Common myeloid progenitor, CD34-positive (primary cell): ENCODE results near the gene PIP5K1B.

Source experiments
- CTCF ChIA-PET: fragments of 350-600 bp; sonication (Branson Sonifier 250); formaldehyde crosslinking; loops from one replicate; lab custom pipeline; 2021; ENCODE audit warnings: antibody characterized with exemption; lab: Charles Lee
- POLR2A ChIA-PET: fragments of 350-600 bp; sonication (Branson Sonifier 250); formaldehyde crosslinking; loops from one replicate; lab custom pipeline; 2021; ENCODE audit warnings: antibody characterized with exemption; lab: Charles Lee
- DNase-seq, 3 donors: peaks; one replicate each; pipeline versions ENCODE4 v3.0.0 to v3.0.0-alpha.2; 2013
- H3K27ac ChIP-seq, 2 experiments: 1 replicate in 1 of 2; 2 replicates in 1 of 2; pipeline ENCODE4 v1.7.0; 2013; ENCODE audit warnings: inconsistent platforms in 2 of 2, low read length in 2 of 2, mild to moderate bottlenecking in 2 of 2, low read depth in 1 of 2, moderate library complexity in 1 of 2; ENCODE audit not compliant: severe bottlenecking in 2 of 2, insufficient read depth in 1 of 2, poor library complexity in 1 of 2
- H3K27me3 ChIP-seq, 5 experiments: replicated peaks in 2 of 5; 1 replicate in 3 of 5; 2 replicates in 2 of 5; pipeline versions ENCODE4 v1.6.1 to v1.7.0; 2013; ENCODE audit warnings: low read length in 4 of 5, mild to moderate bottlenecking in 2 of 5, moderate library complexity in 2 of 5, inconsistent platforms in 1 of 5; ENCODE audit not compliant: insufficient read depth in 5 of 5, control insufficient read depth in 4 of 5
- H3K36me3 ChIP-seq, 4 experiments: 1 replicate in 2 of 4; 2 replicates in 2 of 4; pipeline versions ENCODE4 v1.6.1 to v1.7.0; 2013; ENCODE audit warnings: low read length in 3 of 4, control low read depth in 1 of 4, mild to moderate bottlenecking in 1 of 4; ENCODE audit not compliant: control insufficient read depth in 4 of 4, insufficient read depth in 4 of 4
- H3K4me1 ChIP-seq, 4 experiments: 1 replicate in 3 of 4; 2 replicates in 1 of 4; pipeline versions ENCODE4 v1.6.1 to v1.7.1; 2013; ENCODE audit warnings: low read length in 3 of 4, mild to moderate bottlenecking in 3 of 4, control low read depth in 1 of 4, inconsistent platforms in 1 of 4, moderate library complexity in 1 of 4; ENCODE audit not compliant: control insufficient read depth in 4 of 4, insufficient read depth in 4 of 4; ENCODE audit errors: control extremely low read depth in 1 of 4
- H3K4me3 ChIP-seq, 7 experiments: 1 replicate in 4 of 7; 2 replicates in 3 of 7; pipeline versions ENCODE4 v1.5.1 to v1.7.0; 2013; ENCODE audit warnings: mild to moderate bottlenecking in 7 of 7, low read length in 6 of 7, moderate library complexity in 6 of 7, inconsistent platforms in 2 of 7, low read depth in 2 of 7, control low read depth in 1 of 7; ENCODE audit not compliant: insufficient read depth in 4 of 7, control insufficient read depth in 1 of 7; ENCODE audit errors: extremely low read depth in 1 of 7
- H3K9me3 ChIP-seq, 5 experiments: 1 replicate in 4 of 5; 2 replicates in 1 of 5; pipeline versions ENCODE4 v1.6.1 to v1.7.1; 2013; ENCODE audit warnings: low read length in 4 of 5, mild to moderate bottlenecking in 2 of 5, inconsistent platforms in 1 of 5, low read depth in 1 of 5, moderate library complexity in 1 of 5; ENCODE audit not compliant: control insufficient read depth in 4 of 5, insufficient read depth in 2 of 5; ENCODE audit errors: control extremely low read depth in 1 of 5
- WGBS: methylation state at CpG from one replicate; pipeline ENCODE4 v1.1.5; 2013; ENCODE audit not compliant: insufficient coverage; 5-methylcytosine and 5-hydroxymethylcytosine counted together

Gene PIP5K1B

DNA sequence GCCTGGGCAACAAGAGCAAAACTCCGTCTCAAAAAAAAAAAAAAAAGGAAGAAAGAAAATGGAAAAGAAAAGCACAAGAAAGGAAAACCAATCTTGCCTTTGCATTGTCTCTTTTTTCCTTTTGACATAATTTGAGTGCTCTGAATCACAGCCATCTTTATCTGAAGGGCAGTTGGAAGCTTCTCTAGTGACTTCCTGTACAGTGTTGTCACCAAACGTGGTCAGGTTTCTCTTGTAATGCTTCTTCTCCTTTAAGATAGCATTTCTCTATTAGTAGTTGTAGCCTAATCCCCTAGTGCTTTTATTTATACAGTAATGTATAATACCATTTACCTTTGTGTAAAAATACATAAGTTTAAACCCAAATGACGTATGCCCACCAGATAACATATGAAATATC is 290.7 kb downstream of the PIP5K1B start:
- H3K27ac ChIP-seq: peak overlapping the region; percentile 33 to 50
- no peaks in the 10 kb centered on the region for H3K9me3 ChIP-seq
- POLR2A ChIA-PET: interaction anchor here (0.7 kb wide), 1 partner anchor 40 kb away, joined by 3 read pairs; no protein-coding TSS in a partner anchor
- peak overlapping the region in 1 of 7 experiments; percentile 52 for H3K4me3 ChIP-seq
- H3K36me3 ChIP-seq: peaks cover 0 to 11% (median 3%) of the 10 kb centered on the region in 4 experiments
- peaks cover 20 to 47% (median 33%) of the 10 kb centered on the region in 4 experiments for H3K4me1 ChIP-seq
- WGBS: 80% methylated on average over 1 of the region's 3 CpGs
- DNase-seq: peak in 1 of 3 donors; percentile 62
- no peaks in the 10 kb centered on the region for H3K27me3 ChIP-seq
- CTCF ChIA-PET: interaction anchor here (1.3 to 2.1 kb wide), 6 partner anchors 12 to 148 kb away, joined by 3 to 6 read pairs (median 4); no protein-coding TSS in a partner anchor

DNA sequence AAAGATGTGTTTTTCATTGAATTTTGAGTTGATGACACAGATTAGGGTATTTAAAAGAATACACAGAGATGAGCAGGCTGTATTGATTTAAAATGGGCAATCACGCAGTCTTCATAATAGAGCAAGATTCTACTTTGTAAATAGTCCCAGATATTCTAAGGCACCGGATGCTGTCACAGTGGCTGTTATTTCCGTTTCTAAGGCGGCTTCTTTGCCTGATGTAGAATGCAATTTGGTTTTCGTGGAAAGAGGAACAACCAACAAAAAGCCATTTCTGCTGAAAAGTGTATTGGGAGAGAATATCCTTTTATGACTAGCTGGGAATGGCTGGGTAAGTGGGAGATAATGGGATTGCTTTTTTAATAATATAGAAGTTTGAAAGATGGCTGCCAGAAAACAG is 291.4 kb downstream of the PIP5K1B start:
- H3K4me1 ChIP-seq: peaks cover 20 to 47% (median 33%) of the 10 kb centered on the region in 4 experiments
- H3K4me3 ChIP-seq: peak overlapping the region in 4 of 7 experiments; percentile 3 to 52 (median 10)
- DNase-seq: peak in 2 of 3 donors; percentile 63 to 68
- no peaks in the 10 kb centered on the region for H3K9me3 ChIP-seq
- no peaks in the 10 kb centered on the region for H3K27me3 ChIP-seq
- CTCF ChIA-PET: interaction anchor here (0.8 to 2.3 kb wide), 10 partner anchors 13 to 413 kb away, joined by 3 to 11 read pairs (median 4); a partner anchor contains a TSS
- POLR2A ChIA-PET: no interaction called here
- 34% methylated on average over 4 of the region's 5 CpGs for WGBS
- H3K36me3 ChIP-seq: peaks cover 0 to 8% (median 5%) of the 10 kb centered on the region in 4 experiments
- H3K27ac ChIP-seq: peak overlapping the region in 1 of 2 experiments; percentile 50

GRCh38 chr9:68997666-68998065 is 292.6 kb downstream of the PIP5K1B start:
- Histone ChIP-seq H3K4me1 (peaks cover 20 to 47% (median 33%) of the 10 kb centered on the region in 4 experiments), H3K36me3 (peaks cover 0 to 4% (median under 1%) of the 10 kb centered on the region in 4 experiments), H3K27me3 (no peaks in the 10 kb centered on the region), H3K27ac (no peak overlapping the region), H3K4me3 (no peak overlapping the region), H3K9me3 (no peaks in the 10 kb centered on the region)
- POLR2A ChIA-PET: no interaction called here
- DNase-seq: no peak
- WGBS: 95% methylated on average over 3 of the region's 3 CpGs
- CTCF ChIA-PET: interaction anchor here (0.6 to 2.7 kb wide), 17 partner anchors 13 to 414 kb away, joined by 3 to 13 read pairs (median 4); a partner anchor contains a TSS

GRCh38 chr9:68998385-68998784 is 293.3 kb downstream of the PIP5K1B start:
- H3K27me3 ChIP-seq: no peaks in the 10 kb centered on the region
- POLR2A ChIA-PET: interaction anchor here (0.6 kb wide), 1 partner anchor 16 kb away, joined by 3 read pairs; no protein-coding TSS in a partner anchor
- peaks cover 20 to 47% (median 33%) of the 10 kb centered on the region in 4 experiments for H3K4me1 ChIP-seq
- H3K4me3 ChIP-seq: no peak overlapping the region
- no peaks in the 10 kb centered on the region for H3K9me3 ChIP-seq
- peaks cover 0 to 2% (median under 1%) of the 10 kb centered on the region in 4 experiments for H3K36me3 ChIP-seq
- CTCF ChIA-PET: interaction anchor here (0.6 to 2.7 kb wide), 11 partner anchors 13 to 415 kb away, joined by 3 to 13 read pairs (median 4); no protein-coding TSS in a partner anchor
- DNase-seq: no peak
- 49% methylated on average over 4 of the region's 4 CpGs for WGBS
- H3K27ac ChIP-seq: no peak overlapping the region

- no peaks in the 10 kb centered on the region for H3K9me3 ChIP-seq
- H3K4me1 ChIP-seq: peaks cover 20 to 47% (median 33%) of the 10 kb centered on the region in 4 experiments
- POLR2A ChIA-PET: interaction anchor here (0.6 kb wide), 1 partner anchor 17 kb away, joined by 3 read pairs; no protein-coding TSS in a partner anchor
- 40% methylated on average over 5 of the region's 5 CpGs for WGBS
- H3K36me3 ChIP-seq: peaks cover 0 to 2% (median under 1%) of the 10 kb centered on the region in 4 experiments
- DNase-seq: peak; percentile 56 to 92 (median 90)
- H3K4me3 ChIP-seq: no peak overlapping the region
- CTCF ChIA-PET: interaction anchor here (0.9 to 2.7 kb wide), 22 partner anchors 12 to 415 kb away, joined by 3 to 17 read pairs (median 4); partner anchors contain the start of gene PRKACG
- no peak overlapping the region for H3K27ac ChIP-seq
- H3K27me3 ChIP-seq: no peaks in the 10 kb centered on the region
These were observed 293.8 kb downstream of the PIP5K1B start for GRCh38 chr9:68998812-68999211.

- Histone ChIP-seq H3K4me3 (no peak overlapping the region), H3K9me3 (no peaks in the 10 kb centered on the region), H3K27ac (no peak overlapping the region), H3K27me3 (no peaks in the 10 kb centered on the region), H3K4me1 (peaks cover 20 to 47% (median 33%) of the 10 kb centered on the region in 4 experiments), H3K36me3 (peaks cover 0 to 2% (median under 1%) of the 10 kb centered on the region in 4 experiments)
- WGBS: 36% methylated on average over 8 of the region's 10 CpGs
- peak; percentile 82 to 87 (median 87) for DNase-seq
- ChIA-PET POLR2A (no interaction called here), CTCF (interaction anchor here (0.6 to 2.7 kb wide), 33 partner anchors 9 to 418 kb away, joined by 3 to 17 read pairs (median 4); partner anchors contain the start of gene PRKACG)
These were observed 294.5 kb downstream of the PIP5K1B start for GRCh38 chr9:68999393-69000105.
